ENCODE measurements around the gene CRYBG2.
"Not testable (repeated sequence)": the region's sequence is repeated elsewhere in the genome, so short reads cannot be mapped to it uniquely, and the experiment has no call there.

CRYBG2 gene

DNA sequence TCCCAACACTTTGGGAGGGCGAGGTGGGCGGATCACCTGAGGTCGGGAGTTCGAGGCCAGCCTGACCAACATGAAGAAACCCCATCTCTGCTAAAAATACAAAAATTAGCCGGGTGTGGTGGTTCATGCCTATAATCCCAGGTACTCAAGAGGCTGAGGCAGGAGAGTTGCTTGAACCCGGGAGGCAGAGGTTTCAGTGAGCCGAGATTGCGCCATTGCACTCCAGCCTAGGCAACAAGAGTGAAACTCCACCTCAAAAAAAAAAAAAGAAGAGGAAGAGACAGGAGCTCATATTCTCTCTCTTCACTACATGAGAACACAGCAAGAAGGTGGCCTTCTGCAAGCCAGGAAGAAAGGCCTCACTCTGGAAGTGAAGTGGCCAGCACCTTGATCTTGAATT is 20.6 kb downstream of the CRYBG2 start:
- peaks cover 17% of the 10 kb centered on the region for H3K36me3 ChIP-seq (ENCODE audit: control insufficient read depth, insufficient read depth, low read length)
- H3K9ac ChIP-seq (ENCODE audit: low read depth, low read length); H3K9me3 ChIP-seq (ENCODE audit: control insufficient read depth, insufficient read depth, low read length); H3K27me3 ChIP-seq (ENCODE audit: control insufficient read depth, insufficient read depth, low read length); H3K4me3 ChIP-seq (ENCODE audit: low read depth, low read length); H3K4me1 ChIP-seq (ENCODE audit: control insufficient read depth, insufficient read depth, low read length); H3K27ac ChIP-seq (ENCODE audit: low read depth, low read length): not testable (repeated sequence)

DNA sequence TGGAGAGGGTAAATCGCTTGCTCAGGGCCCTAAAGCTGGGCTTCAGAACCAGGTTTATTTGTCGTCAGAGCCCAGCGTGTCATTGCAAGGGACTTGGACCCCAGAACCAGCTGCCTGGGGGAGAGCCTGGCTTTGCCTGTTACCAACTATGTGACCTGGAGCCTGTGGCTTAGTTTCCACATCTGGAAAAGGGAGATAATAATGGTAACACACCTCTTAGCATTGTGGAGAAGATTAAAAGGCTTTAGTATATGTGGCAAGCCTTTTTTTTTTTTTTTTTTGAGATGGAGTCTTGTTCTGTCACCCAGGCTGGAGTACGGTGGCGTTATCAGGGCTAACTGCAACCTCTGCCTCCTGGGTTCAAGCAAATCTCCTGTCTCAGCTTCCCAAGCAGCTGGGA is 23.7 kb downstream of the CRYBG2 start:
- Histone ChIP-seq H3K27me3 (ENCODE audit: control insufficient read depth, insufficient read depth, low read length) (no peaks in the 10 kb centered on the region), H3K27ac (ENCODE audit: low read depth, low read length) (no peak overlapping the region), H3K9ac (ENCODE audit: low read depth, low read length) (no peak overlapping the region), H3K4me1 (ENCODE audit: control insufficient read depth, insufficient read depth, low read length) (no peaks in the 10 kb centered on the region), H3K4me3 (ENCODE audit: low read depth, low read length) (no peak overlapping the region), H3K36me3 (ENCODE audit: control insufficient read depth, insufficient read depth, low read length) (peaks cover 33% of the 10 kb centered on the region), H3K9me3 (ENCODE audit: control insufficient read depth, insufficient read depth, low read length) (no peaks in the 10 kb centered on the region)

DNA sequence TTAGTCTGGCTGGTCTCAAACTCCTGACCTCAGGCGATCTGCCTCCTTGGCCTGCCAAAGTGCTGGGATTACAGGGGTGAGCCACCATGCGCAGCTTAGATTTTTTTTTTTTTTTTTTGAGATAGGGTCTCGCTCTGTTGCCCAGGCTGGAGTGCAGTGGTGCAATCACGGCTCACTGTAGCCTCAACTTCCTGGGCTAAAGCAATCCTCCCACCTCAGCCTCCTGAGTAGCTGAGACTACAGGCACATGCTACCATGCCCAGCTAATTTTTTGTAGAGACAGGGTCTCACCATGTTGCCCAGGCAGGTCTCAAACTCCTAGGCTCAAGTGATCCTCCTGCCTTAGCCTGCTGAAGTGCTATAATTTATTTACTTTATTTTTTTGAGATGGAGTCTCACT is 24.6 kb downstream of the CRYBG2 start:
- H3K4me3 ChIP-seq (ENCODE audit: low read depth, low read length); H3K27me3 ChIP-seq (ENCODE audit: control insufficient read depth, insufficient read depth, low read length); H3K4me1 ChIP-seq (ENCODE audit: control insufficient read depth, insufficient read depth, low read length); H3K9ac ChIP-seq (ENCODE audit: low read depth, low read length); H3K9me3 ChIP-seq (ENCODE audit: control insufficient read depth, insufficient read depth, low read length); H3K27ac ChIP-seq (ENCODE audit: low read depth, low read length): not testable (repeated sequence)
- peaks cover 40% of the 10 kb centered on the region for H3K36me3 ChIP-seq (ENCODE audit: control insufficient read depth, insufficient read depth, low read length)

DNA sequence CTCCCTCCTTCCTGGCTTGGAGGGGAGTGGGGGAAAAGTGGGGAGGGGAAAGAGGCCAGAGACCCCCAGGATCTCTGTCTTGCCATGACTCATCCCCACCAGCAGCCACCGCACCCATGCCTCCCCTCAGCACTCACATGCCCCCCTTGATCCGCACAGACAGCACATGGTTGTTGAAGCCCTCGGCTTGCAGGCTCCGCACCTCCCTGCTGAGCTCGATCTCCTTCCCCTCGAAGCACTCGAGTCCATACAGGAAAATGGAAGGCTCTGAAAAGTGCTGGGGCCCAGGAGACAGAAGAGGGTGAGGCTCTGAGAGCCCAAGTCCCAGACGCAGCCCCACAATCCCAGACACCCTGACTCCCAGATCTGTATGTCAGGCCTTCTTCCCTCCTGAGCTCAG is 25.3 kb downstream of the CRYBG2 start:
- Histone ChIP-seq H3K9ac (ENCODE audit: low read depth, low read length) (no peak overlapping the region), H3K36me3 (ENCODE audit: control insufficient read depth, insufficient read depth, low read length) (peaks cover 47% of the 10 kb centered on the region), H3K27me3 (ENCODE audit: control insufficient read depth, insufficient read depth, low read length) (no peaks in the 10 kb centered on the region), H3K9me3 (ENCODE audit: control insufficient read depth, insufficient read depth, low read length) (no peaks in the 10 kb centered on the region), H3K4me3 (ENCODE audit: low read depth, low read length) (no peak overlapping the region), H3K4me1 (ENCODE audit: control insufficient read depth, insufficient read depth, low read length) (no peaks in the 10 kb centered on the region), H3K27ac (ENCODE audit: low read depth, low read length) (no peak overlapping the region)

DNA sequence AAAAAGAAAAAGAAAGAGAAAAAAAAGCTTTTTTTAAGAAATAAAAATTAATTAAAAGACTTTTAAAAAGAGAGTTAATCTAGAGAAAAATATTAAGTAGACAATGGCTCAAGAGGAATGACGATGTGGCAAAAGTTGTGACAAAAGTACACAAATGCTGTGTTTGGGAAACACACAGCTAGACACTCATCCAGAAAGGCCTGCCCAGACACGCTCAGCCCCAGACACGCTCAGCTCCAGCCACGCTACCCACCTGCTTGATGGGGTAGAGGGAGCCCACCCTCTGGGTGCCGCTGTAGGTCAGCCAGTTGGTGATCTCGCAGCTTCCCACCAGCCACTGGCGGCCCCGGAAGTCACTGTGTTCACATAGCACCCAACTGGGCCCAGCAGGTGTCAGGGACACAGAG is 26.0 kb downstream of the CRYBG2 start:
- Histone ChIP-seq H3K9me3 (ENCODE audit: control insufficient read depth, insufficient read depth, low read length) (no peaks in the 10 kb centered on the region), H3K4me1 (ENCODE audit: control insufficient read depth, insufficient read depth, low read length) (no peaks in the 10 kb centered on the region), H3K27ac (ENCODE audit: low read depth, low read length) (no peak overlapping the region), H3K4me3 (ENCODE audit: low read depth, low read length) (no peak overlapping the region), H3K9ac (ENCODE audit: low read depth, low read length) (no peak overlapping the region), H3K27me3 (ENCODE audit: control insufficient read depth, insufficient read depth, low read length) (no peaks in the 10 kb centered on the region), H3K36me3 (ENCODE audit: control insufficient read depth, insufficient read depth, low read length) (peaks cover 54% of the 10 kb centered on the region)

DNA sequence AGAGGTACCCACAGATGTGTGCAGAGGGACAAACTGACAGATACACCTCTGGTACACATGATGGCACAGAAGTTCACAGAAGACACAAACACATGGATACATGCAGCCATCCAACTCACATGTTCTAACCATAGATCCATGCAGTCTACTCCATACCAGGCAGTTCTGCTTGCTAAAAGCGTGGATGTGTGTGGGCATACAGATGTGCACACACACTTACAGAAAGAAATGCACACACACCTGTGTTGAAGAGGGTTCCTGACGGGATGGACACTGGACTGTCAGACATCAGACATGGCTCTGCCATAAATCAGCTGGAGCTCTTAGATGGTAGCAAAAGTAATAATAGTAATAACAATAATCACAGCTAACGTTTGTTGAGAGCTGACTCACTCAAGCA is 29.4 kb downstream of the CRYBG2 start:
- no peaks in the 10 kb centered on the region for H3K27me3 ChIP-seq (ENCODE audit: control insufficient read depth, insufficient read depth, low read length)
- peaks cover 50% of the 10 kb centered on the region for H3K36me3 ChIP-seq (ENCODE audit: control insufficient read depth, insufficient read depth, low read length)
- H3K9me3 ChIP-seq (ENCODE audit: control insufficient read depth, insufficient read depth, low read length), result no peaks in the 10 kb centered on the region
- H3K27ac ChIP-seq (ENCODE audit: low read depth, low read length), result no peak overlapping the region
- no peak overlapping the region for H3K9ac ChIP-seq (ENCODE audit: low read depth, low read length)
- no peaks in the 10 kb centered on the region for H3K4me1 ChIP-seq (ENCODE audit: control insufficient read depth, insufficient read depth, low read length)
- H3K4me3 ChIP-seq (ENCODE audit: low read depth, low read length), result no peak overlapping the region

DNA sequence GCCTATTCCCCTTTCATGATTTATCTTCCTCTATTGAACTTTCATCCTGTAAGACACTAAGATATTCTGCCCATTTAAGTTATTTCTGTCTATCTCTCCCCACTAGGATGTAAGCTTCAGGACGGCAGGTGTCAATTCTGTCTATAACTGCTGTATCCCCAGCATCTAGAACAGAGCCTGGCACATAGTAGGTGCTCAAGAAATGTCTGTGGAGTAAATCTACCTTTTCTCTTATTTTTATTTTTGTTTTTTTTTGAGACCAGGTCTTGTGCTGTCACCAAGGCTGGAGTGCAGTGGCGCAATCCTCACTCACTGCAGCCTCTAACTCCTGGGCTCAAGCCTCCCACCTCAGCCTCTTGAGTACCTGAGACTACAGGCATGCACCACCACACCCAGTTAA is 30.5 kb downstream of the CRYBG2 start:
- H3K4me1 ChIP-seq (ENCODE audit: control insufficient read depth, insufficient read depth, low read length), result 0 out of 2 replicates have a peak, but pooled peaks cover 2% of the 10 kb centered on the region
- no peaks in the 10 kb centered on the region for H3K9me3 ChIP-seq (ENCODE audit: control insufficient read depth, insufficient read depth, low read length)
- H3K27ac ChIP-seq (ENCODE audit: low read depth, low read length), result no peak overlapping the region
- peaks cover 49% of the 10 kb centered on the region for H3K36me3 ChIP-seq (ENCODE audit: control insufficient read depth, insufficient read depth, low read length)
- H3K4me3 ChIP-seq (ENCODE audit: low read depth, low read length), result no peak overlapping the region
- no peaks in the 10 kb centered on the region for H3K27me3 ChIP-seq (ENCODE audit: control insufficient read depth, insufficient read depth, low read length)
- no peak overlapping the region for H3K9ac ChIP-seq (ENCODE audit: low read depth, low read length)

DNA sequence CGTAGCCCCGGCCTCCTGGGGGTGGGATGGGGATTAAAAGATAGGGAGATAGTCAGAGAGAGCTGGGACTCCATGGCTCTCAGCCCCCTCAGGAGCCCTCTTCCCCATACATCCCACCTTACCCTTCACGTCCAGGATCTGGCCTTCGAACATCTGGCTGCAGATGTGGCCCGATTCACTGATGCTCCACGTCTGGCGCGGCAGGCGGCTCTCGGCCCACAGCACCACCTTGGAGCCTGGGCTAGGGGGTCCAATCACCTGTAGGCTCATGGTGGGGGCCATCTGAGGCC is 31.9 kb downstream of the CRYBG2 start:
- H3K36me3 ChIP-seq (ENCODE audit: control insufficient read depth, insufficient read depth, low read length), result peaks cover 44% of the 10 kb centered on the region
- H3K4me3 ChIP-seq (ENCODE audit: low read depth, low read length), result no peak overlapping the region
- H3K9me3 ChIP-seq (ENCODE audit: control insufficient read depth, insufficient read depth, low read length), result no peaks in the 10 kb centered on the region
- H3K27me3 ChIP-seq (ENCODE audit: control insufficient read depth, insufficient read depth, low read length), result no peaks in the 10 kb centered on the region
- peaks cover 13% of the 10 kb centered on the region for H3K4me1 ChIP-seq (ENCODE audit: control insufficient read depth, insufficient read depth, low read length)
- H3K9ac ChIP-seq (ENCODE audit: low read depth, low read length), result no peak overlapping the region
- H3K27ac ChIP-seq (ENCODE audit: low read depth, low read length), result no peak overlapping the region

DNA sequence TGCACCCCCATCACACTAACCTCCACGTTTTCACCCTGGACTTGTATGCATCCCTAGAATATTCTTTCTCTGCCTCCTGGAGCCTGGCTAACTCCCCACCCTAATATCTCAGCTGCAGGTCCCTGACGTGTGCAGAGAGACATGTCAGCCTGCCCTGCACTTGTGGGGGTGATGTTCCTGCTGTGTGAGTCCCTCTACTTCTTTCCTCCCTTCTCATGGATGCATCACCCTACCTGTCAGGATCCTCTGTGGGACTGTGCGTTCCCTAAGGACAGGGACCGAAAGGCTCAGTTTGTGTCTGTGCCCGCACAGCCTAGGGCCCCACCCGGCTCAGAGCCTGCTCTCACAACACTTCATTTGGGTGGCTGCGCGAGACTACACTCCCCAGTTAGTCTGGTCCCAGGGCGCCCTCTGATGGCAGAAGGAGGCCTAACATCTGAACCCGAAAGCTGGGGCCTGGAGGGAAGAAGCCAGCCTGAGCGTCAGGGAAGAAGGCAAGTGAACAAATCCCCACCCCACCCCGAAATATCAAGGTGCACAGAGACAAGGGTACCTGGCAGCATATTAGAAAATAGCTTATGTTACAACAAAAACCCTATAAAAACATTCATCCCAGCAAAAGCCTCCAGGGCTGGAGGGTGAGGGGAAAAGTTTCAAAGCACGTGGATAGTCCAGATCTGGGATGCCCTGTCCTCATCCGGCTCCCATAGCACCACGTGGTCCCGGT is 32.5 kb downstream of the CRYBG2 start:
- Histone ChIP-seq H3K9ac (ENCODE audit: low read depth, low read length) (no peak overlapping the region), H3K36me3 (ENCODE audit: control insufficient read depth, insufficient read depth, low read length) (peaks cover 40% of the 10 kb centered on the region), H3K9me3 (ENCODE audit: control insufficient read depth, insufficient read depth, low read length) (no peaks in the 10 kb centered on the region), H3K27me3 (ENCODE audit: control insufficient read depth, insufficient read depth, low read length) (no peaks in the 10 kb centered on the region), H3K4me1 (ENCODE audit: control insufficient read depth, insufficient read depth, low read length) (peaks cover 13% of the 10 kb centered on the region), H3K4me3 (ENCODE audit: low read depth, low read length) (no peak overlapping the region), H3K27ac (ENCODE audit: low read depth, low read length) (no peak overlapping the region)

DNA sequence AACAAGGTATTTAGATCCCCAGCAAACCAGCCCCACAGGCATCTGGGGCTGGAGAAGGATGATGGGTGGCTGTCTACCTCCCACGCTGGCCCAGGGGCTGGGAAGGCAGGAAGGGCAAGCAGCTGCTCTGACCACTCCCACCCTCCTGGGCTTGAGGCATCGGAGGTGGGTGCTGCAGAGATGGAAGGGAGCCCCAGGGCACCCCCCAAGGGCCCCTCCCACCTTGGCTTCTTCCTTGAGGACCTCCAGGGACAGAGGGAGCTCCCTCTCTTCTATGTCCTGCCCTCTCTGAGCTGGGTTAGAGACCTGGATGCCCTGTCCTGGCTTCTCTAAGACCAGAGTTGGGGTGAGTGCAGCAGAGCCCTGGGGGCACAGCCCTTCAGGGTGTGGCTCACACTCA is 33.0 kb downstream of the CRYBG2 start:
- peaks cover 13% of the 10 kb centered on the region for H3K4me1 ChIP-seq (ENCODE audit: control insufficient read depth, insufficient read depth, low read length)
- no peak overlapping the region for H3K27ac ChIP-seq (ENCODE audit: low read depth, low read length)

DNA sequence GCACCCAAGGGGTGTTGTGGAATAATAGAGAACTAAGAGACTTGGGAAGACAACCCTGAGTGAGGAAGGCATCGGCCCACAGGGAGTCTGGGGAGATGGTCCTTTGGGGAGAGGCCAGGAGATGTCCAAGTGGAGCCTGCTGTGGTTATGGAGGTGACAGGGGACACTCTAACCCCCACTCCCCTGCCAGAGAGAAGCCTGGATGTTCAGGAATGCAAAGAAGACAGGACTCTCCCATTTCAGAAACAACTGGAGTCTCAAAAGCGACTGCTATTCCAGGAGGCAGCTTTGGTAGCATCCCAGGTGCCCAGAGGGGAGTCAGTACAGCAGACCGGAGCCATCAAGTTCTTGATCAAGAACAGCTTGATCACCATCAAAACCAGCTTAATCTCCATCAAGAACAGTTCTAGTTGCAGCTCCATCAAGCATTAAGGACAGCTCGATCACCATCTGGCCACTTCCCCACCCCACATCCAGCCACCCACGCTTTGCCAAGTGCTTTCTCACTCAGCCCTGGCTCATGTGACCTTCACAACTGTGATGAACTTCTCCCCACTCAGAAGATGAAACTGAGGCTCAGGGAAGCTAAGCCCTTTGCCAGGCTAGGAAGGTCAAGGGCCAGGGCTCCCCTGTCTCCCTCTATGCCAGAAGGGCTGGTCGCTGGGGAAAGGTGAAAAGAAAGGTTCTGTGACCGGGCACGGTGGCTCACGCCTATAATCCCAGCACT is 35.4 kb downstream of the CRYBG2 start:
- no peaks in the 10 kb centered on the region for H3K9me3 ChIP-seq (ENCODE audit: control insufficient read depth, insufficient read depth, low read length)
- no peaks in the 10 kb centered on the region for H3K27me3 ChIP-seq (ENCODE audit: control insufficient read depth, insufficient read depth, low read length)
- no peak overlapping the region for H3K27ac ChIP-seq (ENCODE audit: low read depth, low read length)
- peaks cover 17% of the 10 kb centered on the region for H3K36me3 ChIP-seq (ENCODE audit: control insufficient read depth, insufficient read depth, low read length)
- H3K4me1 ChIP-seq (ENCODE audit: control insufficient read depth, insufficient read depth, low read length), result peaks cover 17% of the 10 kb centered on the region
- no peak overlapping the region for H3K9ac ChIP-seq (ENCODE audit: low read depth, low read length)
- H3K4me3 ChIP-seq (ENCODE audit: low read depth, low read length), result no peak overlapping the region

More for the DNA sequence above, 33.0 kb downstream of the CRYBG2 start:
- Histone ChIP-seq H3K27me3 (ENCODE audit: control insufficient read depth, insufficient read depth, low read length) (no peaks in the 10 kb centered on the region), H3K4me3 (ENCODE audit: low read depth, low read length) (no peak overlapping the region), H3K9ac (ENCODE audit: low read depth, low read length) (no peak overlapping the region), H3K36me3 (ENCODE audit: control insufficient read depth, insufficient read depth, low read length) (peaks cover 38% of the 10 kb centered on the region), H3K9me3 (ENCODE audit: control insufficient read depth, insufficient read depth, low read length) (no peaks in the 10 kb centered on the region)

Measured in HUES48 (cell line).